Right cardiac atrium (tissue), 5 donors: Measurements from ENCODE around the gene TCN2. TPM values are rescaled to one million over a fixed set of nuclear protein-coding genes. Genes with fewer than 3 reads are reported as not detected.
A peak's percentile ranks its signal among the peaks of the same experiment; 100 is the strongest.

ENCODE experiments used
- ATAC-seq, 2 donors: fragments of 200-7000 bp; cut with Tn5 transposase; one replicate each; pipeline versions ENCODE4 v1.8.0 to v1.9.1; 2020; ENCODE audit warnings: moderate library complexity in 2 of 2, mild to moderate bottlenecking in 1 of 2
- DNase-seq, 3 donors: peaks; one replicate each; pipeline ENCODE4 v3.0.0-alpha.2; 2020
- H3K27ac ChIP-seq: one replicate; pipeline ENCODE4 v1.5.1; 2013; ENCODE audit warnings: mild to moderate bottlenecking, low read length, control low read depth, moderate library complexity
- H3K27me3 ChIP-seq: one replicate; pipeline ENCODE4 v1.6.1; 2013; ENCODE audit not compliant: control insufficient read depth, insufficient read depth
- H3K4me1 ChIP-seq: one replicate; pipeline ENCODE4 v1.6.1; 2013; ENCODE audit warnings: low read length; ENCODE audit not compliant: control insufficient read depth, insufficient read depth
- H3K4me3 ChIP-seq: one replicate; pipeline ENCODE4 v1.5.1; 2013; ENCODE audit warnings: low read length, control low read depth
- H3K9me3 ChIP-seq: one replicate; pipeline ENCODE4 v1.6.1; 2013; ENCODE audit warnings: low read length; ENCODE audit not compliant: control insufficient read depth
- WGBS: extraction: QIAGEN DNeasy Blood & Tissue Kit; methylation state at CpG from one replicate; pipeline ENCODE4 v1.1.7; 2013; 5-methylcytosine and 5-hydroxymethylcytosine counted together
- intact Hi-C, 4 donors: fragments of 100-400 bp; cut with DNase I; formaldehyde crosslinking; loops; one replicate each; pipeline versions ENCODE4 v1.11.0 to v1.14.0; 2022 to 2023
- polyA plus RNA-seq: library from polyadenylated mRNA; stranded (reverse); fragments of 200-250 nt; gene quantifications from one replicate; pipeline ENCODE4 v1.2.3, GENCODE V29; 2013
- total RNA-seq, 4 donors: library from RNA; stranded (reverse); fragmentation: NEBNext Ultra II Directional; extraction: Animal tissue kit (Norgen Biotek cat#: 25700); gene quantifications; one replicate each; pipeline ENCODE4 v1.2.1, GENCODE V29; 2021
- donor health status: healthy with polysubstance abuse.
- donor health status: DM: no; HTN: yes; CAD: no.
- donor health status: DM: no; HTN: no; CAD: no.
- donor health status: DM: no; HTN: yes; CAD: no; lungs with severe emphysema.
- donor health status: DM: yes; HTN: yes; CAD: no.

The TCN2 gene
- total and polyA plus RNA-seq, 5 donors: 10.9 to 33.4 (median 24.0) TPM

DNA sequence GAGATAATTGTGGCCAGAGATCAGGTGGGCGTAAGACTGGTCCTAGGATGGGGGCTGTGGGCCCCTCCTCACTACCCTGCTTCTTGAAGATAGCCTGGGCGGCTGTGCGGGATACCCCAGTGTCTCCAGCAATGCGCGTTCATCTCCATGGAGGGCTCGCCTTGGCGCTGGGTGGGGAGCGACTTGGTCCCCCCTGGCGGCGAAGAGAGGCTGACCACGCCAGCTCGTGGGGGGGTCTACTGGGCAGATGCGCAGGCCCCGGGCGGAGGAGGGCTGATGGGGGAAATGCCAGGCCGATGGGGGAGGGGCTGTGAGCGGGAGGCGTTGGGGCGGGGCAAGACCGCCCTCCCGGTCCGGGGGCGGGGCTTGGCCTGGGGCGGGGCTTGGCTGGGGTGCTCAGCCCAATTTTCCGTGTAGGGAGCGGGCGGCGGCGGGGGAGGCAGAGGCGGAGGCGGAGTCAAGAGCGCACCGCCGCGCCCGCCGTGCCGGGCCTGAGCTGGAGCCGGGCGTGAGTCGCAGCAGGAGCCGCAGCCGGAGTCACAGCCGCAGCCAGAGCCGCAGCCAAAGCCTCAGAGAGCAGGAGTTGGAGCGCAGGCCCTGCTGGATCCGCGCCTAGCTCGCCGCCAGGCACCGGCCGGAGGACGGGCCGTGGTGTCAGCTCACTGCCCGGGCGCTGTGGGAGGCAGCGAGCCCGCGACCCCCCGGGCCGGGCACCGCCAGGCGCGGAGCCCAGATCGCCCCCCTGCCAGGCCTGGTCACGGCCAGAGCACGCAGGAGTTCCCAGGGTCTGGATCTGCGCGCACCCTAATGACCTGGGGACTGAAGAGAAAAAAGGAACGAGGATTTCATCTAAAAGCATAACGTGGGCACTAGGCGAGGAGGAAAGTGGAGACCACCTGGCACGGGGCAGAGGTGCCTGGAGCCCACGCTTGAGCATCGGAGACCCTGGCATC is 28.6 kb downstream of the TCN2 start, which contains the start of gene SLC35E4:
SLC35E4 (plus strand) TSS at position 509 of the 953 bp plus-strand sequence. CDS start 670 bp downstream, outside the sequence.
- under 1% methylated on average over 75 of the region's 75 CpGs for WGBS
- intact Hi-C loops: loop anchor here (2.0 to 10.0 kb wide), 6 partner anchors 117 to 289 kb away; no protein-coding TSS in a partner anchor
- peak; percentile 95 to 97 for ATAC-seq
- Histone ChIP-seq H3K27ac (peak within 1 kb of the TSS; percentile 88), H3K4me1 (peaks cover 15% of the 10 kb centered on the region), H3K9me3 (no peaks in the 10 kb centered on the region), H3K27me3 (no peaks in the 10 kb centered on the region), H3K4me3 (peak within 1 kb of the TSS; percentile 46)
- DNase-seq: peak; percentile 96 to 98 (median 98)

GRCh38 chr22:30636226-30637077 is 29.5 kb downstream of the TCN2 start:
- 60% methylated on average over 45 of the region's 45 CpGs for WGBS
- Histone ChIP-seq H3K27ac (peak overlapping the region; percentile 79), H3K4me3 (peak overlapping the region; percentile 46), H3K4me1 (peaks cover 20% of the 10 kb centered on the region), H3K27me3 (no peaks in the 10 kb centered on the region), H3K9me3 (no peaks in the 10 kb centered on the region)
- ATAC-seq (no peak), DNase-seq (peak; percentile 42 to 72 (median 65))
- intact Hi-C loops: loop anchor here in 3 of 4 donors (5.0 to 10.0 kb wide), 3 partner anchors 116 to 288 kb away; no protein-coding TSS in a partner anchor

- H3K27me3 ChIP-seq: no peaks in the 10 kb centered on the region
- DNase-seq: no peak
- ATAC-seq: no peak
- no peak overlapping the region for H3K4me3 ChIP-seq
- H3K4me1 ChIP-seq: peaks cover 20% of the 10 kb centered on the region
- intact Hi-C loops: loop anchor here in 3 of 4 donors (5.0 to 10.0 kb wide), 3 partner anchors 115 to 287 kb away; no protein-coding TSS in a partner anchor
- no peaks in the 10 kb centered on the region for H3K9me3 ChIP-seq
- 74% methylated on average over 1 of the region's 1 CpG for WGBS
- H3K27ac ChIP-seq: no peak overlapping the region
These were observed 30.7 kb downstream of the TCN2 start for GRCh38 chr22:30637701-30638114.

DNA sequence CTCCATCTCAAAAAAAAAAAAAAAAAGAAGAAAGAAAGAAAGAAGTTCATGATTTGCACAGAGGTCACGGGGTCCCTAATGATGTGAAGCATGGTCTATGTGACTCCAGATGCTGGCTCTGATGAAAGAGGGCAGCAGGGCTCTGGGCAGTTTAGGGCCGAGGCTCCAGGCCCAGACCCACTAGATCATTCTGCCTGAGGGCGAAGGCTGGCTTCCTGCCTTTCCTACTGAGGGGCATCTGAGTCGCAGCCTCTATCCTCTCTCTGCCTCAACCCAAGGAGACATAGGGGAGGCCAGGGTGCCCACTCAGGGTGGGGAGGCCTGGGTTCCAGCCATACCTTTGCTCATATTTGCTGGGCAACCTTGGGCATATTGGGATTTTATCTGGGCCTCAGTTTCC is 33.4 kb downstream of the TCN2 start:
- no peak for ATAC-seq
- Histone ChIP-seq H3K27ac (no peak overlapping the region), H3K9me3 (no peaks in the 10 kb centered on the region), H3K4me1 (peaks cover 23% of the 10 kb centered on the region), H3K4me3 (no peak overlapping the region), H3K27me3 (no peaks in the 10 kb centered on the region)
- intact Hi-C loops: loop anchor here in 1 of 4 donors (10.0 kb wide), 1 partner anchor 54 kb away; the partner anchor contains the start of gene OSBP2
- DNase-seq: no peak
- 94% methylated on average over 4 of the region's 4 CpGs for WGBS

GRCh38 chr22:30640839-30641430 is 34.0 kb downstream of the TCN2 start:
- peaks cover 23% of the 10 kb centered on the region for H3K4me1 ChIP-seq
- H3K27ac ChIP-seq: no peak overlapping the region
- H3K27me3 ChIP-seq: no peaks in the 10 kb centered on the region
- H3K4me3 ChIP-seq: no peak overlapping the region
- no peaks in the 10 kb centered on the region for H3K9me3 ChIP-seq
- no peak for DNase-seq
- ATAC-seq: no peak
- WGBS: 80% methylated on average over 4 of the region's 4 CpGs
- intact Hi-C loops: loop anchor here in 1 of 4 donors (10.0 kb wide), 1 partner anchor 54 kb away; the partner anchor contains the start of gene OSBP2

DNA sequence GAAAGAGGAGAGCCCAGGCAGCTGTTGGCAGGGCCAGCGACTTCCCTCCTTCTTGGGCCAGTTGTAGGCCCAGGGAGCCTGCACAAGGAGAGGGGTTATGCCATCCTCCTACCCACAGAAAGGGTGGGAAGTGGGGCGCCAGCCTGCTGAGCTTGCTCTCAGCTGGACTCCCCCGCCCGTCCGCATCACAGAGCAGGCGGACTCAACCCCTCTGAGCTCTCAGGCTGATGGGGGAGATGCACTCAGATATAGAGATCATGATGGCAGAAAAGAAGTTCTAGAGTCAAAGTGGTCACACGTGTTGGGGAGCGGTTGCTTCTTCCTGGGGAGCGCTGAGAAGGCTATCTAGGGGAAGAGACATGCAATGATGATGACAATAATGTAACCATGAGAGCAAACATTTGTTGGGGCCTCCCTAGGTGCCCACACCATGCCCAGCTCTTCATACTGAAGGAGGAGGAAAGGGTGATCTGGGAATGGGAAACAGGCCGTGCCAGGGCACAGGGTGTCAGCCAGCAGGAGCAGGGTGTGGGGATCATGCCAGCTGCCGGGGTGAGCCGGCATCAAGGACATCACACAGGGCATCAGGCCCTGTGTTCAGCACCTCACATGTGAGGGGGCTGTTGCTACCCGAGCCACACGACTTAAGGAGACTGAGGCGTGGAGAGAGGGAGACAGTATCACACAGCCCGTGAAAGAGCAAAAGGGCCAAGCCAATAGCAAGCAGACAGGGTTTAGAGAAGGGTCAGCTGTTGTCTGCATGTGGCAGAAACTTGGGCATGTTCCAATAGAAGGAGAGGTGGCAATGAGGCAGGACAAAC is 36.3 kb downstream of the TCN2 start:
- DNase-seq: peak in 2 of 3 donors; percentile 38 to 69
- no peaks in the 10 kb centered on the region for H3K27me3 ChIP-seq
- H3K27ac ChIP-seq: no peak overlapping the region
- intact Hi-C loops: loop anchor here in 1 of 4 donors (10.0 kb wide), 1 partner anchor 52 kb away; the partner anchor contains the start of gene OSBP2
- ATAC-seq: peak; percentile 50 to 55
- H3K4me1 ChIP-seq: peaks cover 11% of the 10 kb centered on the region
- WGBS: 75% methylated on average over 16 of the region's 16 CpGs
- no peak overlapping the region for H3K4me3 ChIP-seq
- H3K9me3 ChIP-seq: no peaks in the 10 kb centered on the region

DNA sequence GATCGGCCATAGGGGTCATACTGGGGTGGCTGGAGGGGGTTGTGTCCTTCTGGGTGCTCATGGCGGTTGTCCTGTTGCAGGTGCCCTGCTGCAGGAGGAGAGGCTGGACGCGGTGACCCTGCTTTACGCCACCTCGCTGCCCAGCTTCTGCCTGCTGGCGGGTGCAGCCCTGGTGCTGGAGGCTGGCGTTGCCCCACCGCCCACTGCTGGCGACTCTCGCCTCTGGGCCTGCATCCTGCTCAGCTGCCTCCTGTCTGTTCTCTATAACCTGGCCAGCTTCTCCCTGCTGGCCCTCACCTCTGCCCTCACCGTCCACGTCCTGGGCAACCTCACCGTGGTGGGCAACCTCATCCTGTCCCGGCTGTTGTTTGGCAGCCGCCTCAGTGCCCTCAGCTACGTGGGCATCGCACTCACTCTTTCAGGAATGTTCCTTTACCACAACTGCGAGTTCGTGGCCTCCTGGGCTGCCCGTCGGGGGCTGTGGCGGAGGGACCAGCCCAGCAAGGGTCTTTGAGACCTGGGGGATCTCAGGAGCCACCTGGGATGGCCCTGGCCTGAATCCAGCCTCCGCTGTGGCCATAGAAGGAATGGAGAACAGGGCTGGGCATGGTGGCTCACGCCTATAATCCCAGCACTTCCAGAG is 39.7 kb downstream of the TCN2 start:
- ATAC-seq: no peak
- DNase-seq: no peak
- H3K27me3 ChIP-seq: no peaks in the 10 kb centered on the region
- no peaks in the 10 kb centered on the region for H3K9me3 ChIP-seq
- WGBS: 95% methylated on average over 25 of the region's 25 CpGs
- no peak overlapping the region for H3K27ac ChIP-seq
- peaks cover 3% of the 10 kb centered on the region for H3K4me1 ChIP-seq
- H3K4me3 ChIP-seq: no peak overlapping the region
- intact Hi-C loops: loop anchor here in 1 of 4 donors (10.0 kb wide), 1 partner anchor 48 kb away; the partner anchor contains the start of gene OSBP2

GRCh38 chr22:30647536-30647935 is 40.6 kb downstream of the TCN2 start:
- H3K27me3 ChIP-seq: no peaks in the 10 kb centered on the region
- intact Hi-C loops: loop anchor here in 1 of 4 donors (10.0 kb wide), 1 partner anchor 47 kb away; the partner anchor contains the start of gene OSBP2
- no peak for DNase-seq
- H3K9me3 ChIP-seq: no peaks in the 10 kb centered on the region
- H3K4me1 ChIP-seq: peaks cover 3% of the 10 kb centered on the region
- no peak overlapping the region for H3K27ac ChIP-seq
- WGBS: 89% methylated on average over 3 of the region's 3 CpGs
- no peak for ATAC-seq
- no peak overlapping the region for H3K4me3 ChIP-seq

GRCh38 chr22:30648825-30649224 is 41.9 kb downstream of the TCN2 start:
- Histone ChIP-seq H3K27me3 (no peaks in the 10 kb centered on the region), H3K9me3 (no peaks in the 10 kb centered on the region), H3K4me1 (no peaks in the 10 kb centered on the region), H3K4me3 (no peak overlapping the region), H3K27ac (no peak overlapping the region)
- DNase-seq (no peak), ATAC-seq (no peak)
- intact Hi-C loops: loop anchor here in 1 of 4 donors (10.0 kb wide), 1 partner anchor 46 kb away; the partner anchor contains the start of gene OSBP2
- 95% methylated on average over 3 of the region's 3 CpGs for WGBS
